ENCODE measurements around the gene SMAD6.

DNA sequence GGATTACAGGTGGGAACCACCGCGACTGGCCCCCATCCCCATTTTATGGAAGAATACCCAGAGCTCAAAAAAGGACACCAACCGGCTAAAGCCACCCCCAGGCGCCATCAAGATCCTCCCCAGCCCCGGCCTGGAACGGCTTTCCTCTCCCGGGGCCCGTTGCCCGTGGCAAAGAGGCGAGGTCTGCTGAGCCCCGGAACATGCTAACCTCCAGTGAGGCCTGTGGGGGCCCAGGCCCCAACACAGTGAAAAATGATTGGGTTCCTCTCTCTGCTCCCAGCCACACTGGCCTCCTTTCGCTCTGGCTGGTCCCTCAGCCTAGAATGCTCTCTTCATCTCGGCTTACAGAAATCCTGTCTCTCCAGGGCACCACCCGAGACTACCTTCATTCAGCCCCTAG, 46.5 kb upstream of the SMAD6 start:
- TF ChIP-seq, protein P1, sequence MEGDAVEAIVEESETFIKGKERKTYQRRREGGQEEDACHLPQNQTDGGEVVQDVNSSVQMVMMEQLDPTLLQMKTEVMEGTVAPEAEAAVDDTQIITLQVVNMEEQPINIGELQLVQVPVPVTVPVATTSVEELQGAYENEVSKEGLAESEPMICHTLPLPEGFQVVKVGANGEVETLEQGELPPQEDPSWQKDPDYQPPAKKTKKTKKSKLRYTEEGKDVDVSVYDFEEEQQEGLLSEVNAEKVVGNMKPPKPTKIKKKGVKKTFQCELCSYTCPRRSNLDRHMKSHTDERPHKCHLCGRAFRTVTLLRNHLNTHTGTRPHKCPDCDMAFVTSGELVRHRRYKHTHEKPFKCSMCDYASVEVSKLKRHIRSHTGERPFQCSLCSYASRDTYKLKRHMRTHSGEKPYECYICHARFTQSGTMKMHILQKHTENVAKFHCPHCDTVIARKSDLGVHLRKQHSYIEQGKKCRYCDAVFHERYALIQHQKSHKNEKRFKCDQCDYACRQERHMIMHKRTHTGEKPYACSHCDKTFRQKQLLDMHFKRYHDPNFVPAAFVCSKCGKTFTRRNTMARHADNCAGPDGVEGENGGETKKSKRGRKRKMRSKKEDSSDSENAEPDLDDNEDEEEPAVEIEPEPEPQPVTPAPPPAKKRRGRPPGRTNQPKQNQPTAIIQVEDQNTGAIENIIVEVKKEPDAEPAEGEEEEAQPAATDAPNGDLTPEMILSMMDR (IDR thresholded peaks at IDR 0.05 in 2 of 3, conservative IDR thresholded peaks at IDR 0.05 in 1 of 3; ENCODE audit: borderline replicate concordance in 1 of 3, insufficient read depth in 1 of 3, low read depth in 2 of 3, low read length in 2 of 3) = no peak
- TF ChIP-seq EZH2phosphoT487 (IDR thresholded peaks at IDR 0.05; ENCODE audit: borderline replicate concordance) = no peak
- TF ChIP-seq YY1 (IDR thresholded peaks at IDR 0.05; ENCODE audit: extremely low read depth, insufficient replicate concordance, low read depth, low read length) = no peak
- TF ChIP-seq, protein P2, sequence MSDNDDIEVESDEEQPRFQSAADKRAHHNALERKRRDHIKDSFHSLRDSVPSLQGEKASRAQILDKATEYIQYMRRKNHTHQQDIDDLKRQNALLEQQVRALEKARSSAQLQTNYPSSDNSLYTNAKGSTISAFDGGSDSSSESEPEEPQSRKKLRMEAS (IDR thresholded peaks at IDR 0.05) = no peak

Measured in HCT116 (cell line).